Measurements from ENCODE around the gene STX17. TPM values are rescaled to one million over a fixed set of nuclear protein-coding genes. Genes with fewer than 3 reads are reported as not detected.

Gene STX17
- total RNA-seq, 1 donor from 2014 or later, result 18.3 TPM

- no peak for DNase-seq (ENCODE audit: low read depth)
- no peak overlapping the region for H3K4me3 ChIP-seq (ENCODE audit: low read depth, low read length)
- TF ChIP-seq, protein P1, sequence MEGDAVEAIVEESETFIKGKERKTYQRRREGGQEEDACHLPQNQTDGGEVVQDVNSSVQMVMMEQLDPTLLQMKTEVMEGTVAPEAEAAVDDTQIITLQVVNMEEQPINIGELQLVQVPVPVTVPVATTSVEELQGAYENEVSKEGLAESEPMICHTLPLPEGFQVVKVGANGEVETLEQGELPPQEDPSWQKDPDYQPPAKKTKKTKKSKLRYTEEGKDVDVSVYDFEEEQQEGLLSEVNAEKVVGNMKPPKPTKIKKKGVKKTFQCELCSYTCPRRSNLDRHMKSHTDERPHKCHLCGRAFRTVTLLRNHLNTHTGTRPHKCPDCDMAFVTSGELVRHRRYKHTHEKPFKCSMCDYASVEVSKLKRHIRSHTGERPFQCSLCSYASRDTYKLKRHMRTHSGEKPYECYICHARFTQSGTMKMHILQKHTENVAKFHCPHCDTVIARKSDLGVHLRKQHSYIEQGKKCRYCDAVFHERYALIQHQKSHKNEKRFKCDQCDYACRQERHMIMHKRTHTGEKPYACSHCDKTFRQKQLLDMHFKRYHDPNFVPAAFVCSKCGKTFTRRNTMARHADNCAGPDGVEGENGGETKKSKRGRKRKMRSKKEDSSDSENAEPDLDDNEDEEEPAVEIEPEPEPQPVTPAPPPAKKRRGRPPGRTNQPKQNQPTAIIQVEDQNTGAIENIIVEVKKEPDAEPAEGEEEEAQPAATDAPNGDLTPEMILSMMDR (conservative IDR thresholded peaks at IDR 0.05; ENCODE audit: low read depth, low read length), result no peak
These were observed 93.3 kb downstream of the STX17 start for GRCh38 chr9:99999797-100000196.

DNA sequence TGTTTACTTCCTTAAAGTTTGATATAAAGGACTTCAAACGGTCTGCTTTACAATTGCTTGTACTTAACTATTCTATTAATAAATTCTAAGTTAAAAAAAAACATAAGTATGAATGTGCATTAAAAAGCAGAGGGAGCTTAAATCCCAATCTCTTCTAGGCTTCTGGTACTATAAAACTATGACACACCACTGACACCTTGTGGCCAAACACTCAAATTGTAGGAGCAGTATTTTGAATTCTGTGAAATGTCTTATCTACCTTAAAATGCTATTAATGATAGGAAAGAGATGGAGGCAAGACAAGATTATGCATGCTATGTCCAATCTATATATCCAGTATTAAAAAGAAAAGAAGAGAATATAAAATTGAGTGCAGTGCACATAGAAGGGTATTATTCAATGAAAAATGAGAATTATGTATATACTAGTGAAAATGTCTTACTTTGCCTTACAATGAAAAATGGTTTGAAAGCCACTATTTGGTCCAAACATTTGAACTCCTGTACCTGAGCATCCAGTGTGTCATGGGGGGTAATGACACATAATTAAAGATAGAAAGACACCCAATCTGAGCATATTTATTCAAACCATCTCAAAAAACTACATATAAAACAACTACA is 104.7 kb downstream of the STX17 start:
- TF ChIP-seq, protein P1 (conservative IDR thresholded peaks at IDR 0.05; ENCODE audit: low read depth, low read length), result peak; percentile 62
- no peak for DNase-seq (ENCODE audit: low read depth)
- H3K4me3 ChIP-seq (ENCODE audit: low read depth, low read length), result no peak overlapping the region

- TF ChIP-seq, protein P1 (conservative IDR thresholded peaks at IDR 0.05; ENCODE audit: low read depth, low read length), result no peak
- no peak for DNase-seq (ENCODE audit: low read depth)
- no peak overlapping the region for H3K4me3 ChIP-seq (ENCODE audit: low read depth, low read length)
These were observed 105.8 kb downstream of the STX17 start for GRCh38 chr9:100012279-100012678.

DNA sequence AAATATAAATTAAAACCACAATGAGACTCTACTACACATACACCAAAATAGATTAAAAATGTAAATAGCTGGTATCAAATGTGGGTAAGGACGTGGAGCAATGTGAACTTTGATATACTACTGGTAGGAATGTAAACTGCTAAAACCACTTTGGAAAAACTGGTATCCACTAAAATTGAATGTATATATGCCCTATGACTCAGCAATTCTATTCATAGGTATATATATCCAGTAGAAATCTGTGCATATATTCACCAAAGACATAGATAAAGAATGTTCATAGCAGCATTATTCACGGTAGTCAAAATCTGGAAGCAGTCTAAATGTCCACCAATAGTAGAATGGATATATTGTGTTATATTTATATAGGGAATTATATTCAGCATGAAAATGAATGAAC is 107.1 kb downstream of the STX17 start:
- H3K4me3 ChIP-seq (ENCODE audit: low read depth, low read length), result no peak overlapping the region
- DNase-seq (ENCODE audit: low read depth), result no peak
- TF ChIP-seq, protein P1 (conservative IDR thresholded peaks at IDR 0.05; ENCODE audit: low read depth, low read length), result no peak

GRCh38 chr9:100014846-100015245 is 108.4 kb downstream of the STX17 start:
- TF ChIP-seq, protein P1 (conservative IDR thresholded peaks at IDR 0.05; ENCODE audit: low read depth, low read length), result no peak
- DNase-seq (ENCODE audit: low read depth), result no peak
- H3K4me3 ChIP-seq (ENCODE audit: low read depth, low read length), result no peak overlapping the region

DNA sequence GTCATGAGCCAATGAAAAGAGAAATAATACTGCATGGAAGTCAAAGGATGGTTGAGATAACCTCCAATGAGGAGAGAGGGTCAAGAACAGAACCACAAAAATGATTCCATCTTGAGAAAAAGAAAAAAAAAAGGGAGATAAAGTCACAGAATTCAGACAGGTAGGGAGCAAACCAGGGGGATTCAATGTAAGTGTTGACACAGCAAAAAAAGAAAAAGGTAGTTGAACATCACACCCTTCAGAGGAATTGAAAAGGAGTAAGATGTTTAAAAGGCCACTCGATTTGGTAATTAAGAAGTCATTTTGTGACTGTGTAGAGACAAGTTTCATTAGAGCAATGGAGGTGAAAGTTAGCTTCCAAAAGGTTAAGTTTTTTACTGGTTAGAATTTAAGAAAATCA is 113.1 kb downstream of the STX17 start:
- no peak overlapping the region for H3K4me3 ChIP-seq (ENCODE audit: low read depth, low read length)
- TF ChIP-seq, protein P1 (conservative IDR thresholded peaks at IDR 0.05; ENCODE audit: low read depth, low read length), result no peak
- DNase-seq (ENCODE audit: low read depth), result no peak

Other genes starting within 250 kb of the STX17 start
- gene NR4A3, start 84.8 kb upstream of the STX17 start, total RNA-seq, result 0.07 TPM in 1 of 2 replicates, not detected in the other
- gene ERP44, start 192.3 kb downstream of the STX17 start, total RNA-seq, result 7.8 and 9.8 TPM in 2 replicates
- gene INVS, start 192.6 kb downstream of the STX17 start, total RNA-seq, result 9.1 and 12.7 TPM in 2 replicates